WTC11 (cell line): ENCODE measurements around the gene CD3G. TPM values are rescaled to one million over a fixed set of nuclear protein-coding genes. Genes with fewer than 3 reads are reported as not detected.

ENCODE experiments used
- ATAC-seq: fragments of 200-7000 bp; cut with Tn5 transposase; 2 replicates; pipeline ENCODE4 v1.10.0; 2021; ENCODE audit warnings: mild to moderate bottlenecking, moderate library complexity
- CTCF ChIA-PET: fragments of 300-600 bp; sonication (Branson Sonifier 250); formaldehyde crosslinking; loops from one replicate; lab custom pipeline; 2021; ENCODE audit warnings: antibody characterized with exemption; lab: Charles Lee
- POLR2A ChIA-PET: fragments of 350-600 bp; sonication (Branson Sonifier 250); formaldehyde crosslinking; loops from one replicate; lab custom pipeline; 2021; ENCODE audit warnings: antibody characterized with exemption; lab: Charles Lee
- DNase-seq: peaks from one replicate; pipeline ENCODE4 v3.0.0; 2021; ENCODE audit warnings: low spot score
- H3K27ac Mint-ChIP-seq: 2 replicates; pipeline ENCODE4 v1.8.0; 2021; ENCODE audit warnings: mixed read lengths
- H3K27me3 Mint-ChIP-seq: 2 replicates; pipeline ENCODE4 v1.8.0; 2021; ENCODE audit warnings: low read depth, mild to moderate bottlenecking, moderate library complexity, mixed read lengths
- H3K36me3 Mint-ChIP-seq: 2 replicates; pipeline ENCODE4 v1.8.0; 2021; ENCODE audit warnings: mixed read lengths
- H3K4me1 Mint-ChIP-seq: 2 replicates; pipeline ENCODE4 v1.8.0; 2022; ENCODE audit warnings: mixed read lengths
- H3K4me3 Mint-ChIP-seq: 2 replicates; pipeline ENCODE4 v1.8.0; 2021; ENCODE audit warnings: mild to moderate bottlenecking, moderate library complexity, mixed read lengths
- H3K9me3 Mint-ChIP-seq: 2 replicates; pipeline ENCODE4 v1.8.0; 2021; ENCODE audit warnings: mixed read lengths
- CTCF ChIP-seq: fragments of 200-600 bp; IDR thresholded peaks from 2 replicates; pipeline ENCODE4 v1.8.0; 2022; ENCODE audit warnings: antibody characterized with exemption
- ERG ChIP-seq: fragments of 250-450 bp; sonication (Bioruptor Pico); IDR thresholded peaks from 2 replicates; pipeline ENCODE4 v1.8.0; 2021; ENCODE audit warnings: mild to moderate bottlenecking
- FOXP1 ChIP-seq: sonication (generic); formaldehyde crosslinking; IDR thresholded peaks from 2 replicates; pipeline ENCODE4 v1.8.0; 2022; ENCODE audit warnings: missing genetic modification reagents, mild to moderate bottlenecking, moderate library complexity, borderline replicate concordance
- HMGA2 ChIP-seq: fragments of 250-450 bp; sonication (Bioruptor Pico); IDR thresholded peaks from 2 replicates; pipeline ENCODE4 v1.4.0; 2021; ENCODE audit warnings: mild to moderate bottlenecking, moderate library complexity
- HMGXB4 ChIP-seq: sonication (generic); formaldehyde crosslinking; IDR thresholded peaks from 2 replicates; pipeline ENCODE4 v1.8.1; 2023; ENCODE audit warnings: mild to moderate bottlenecking, moderate library complexity, missing genetic modification reagents
- MAX ChIP-seq: sonication (generic); formaldehyde crosslinking; IDR thresholded peaks from 2 replicates; pipeline ENCODE4 v1.8.0; 2022; ENCODE audit warnings: mild to moderate bottlenecking, missing genetic modification reagents
- MYBL2 ChIP-seq: sonication (generic); formaldehyde crosslinking; IDR thresholded peaks from 2 replicates; pipeline ENCODE4 v1.8.1; 2023; ENCODE audit warnings: mild to moderate bottlenecking, moderate library complexity, missing genetic modification reagents
- SMAD4 ChIP-seq: sonication (generic); formaldehyde crosslinking; IDR thresholded peaks from 2 replicates; pipeline ENCODE4 v1.8.0; 2022; ENCODE audit warnings: mild to moderate bottlenecking, missing genetic modification reagents
- USF2 ChIP-seq: sonication (generic); formaldehyde crosslinking; IDR thresholded peaks from 2 replicates; pipeline ENCODE4 v1.8.1; 2023; ENCODE audit warnings: mild to moderate bottlenecking, missing genetic modification reagents, moderate library complexity
- ZBTB21 ChIP-seq: sonication (generic); formaldehyde crosslinking; IDR thresholded peaks from 2 replicates; pipeline ENCODE4 v1.8.1; 2023; ENCODE audit warnings: mild to moderate bottlenecking, missing genetic modification reagents, borderline replicate concordance
- ZNF263 ChIP-seq: sonication (generic); formaldehyde crosslinking; IDR thresholded peaks from 2 replicates; pipeline ENCODE4 v1.8.1; 2022; ENCODE audit warnings: low read depth, mild to moderate bottlenecking, moderate library complexity, missing genetic modification reagents
- ZNF396 ChIP-seq: fragments of 250-450 bp; sonication (Bioruptor Pico); IDR thresholded peaks from 2 replicates; pipeline ENCODE4 v1.8.0; 2021; ENCODE audit warnings: mild to moderate bottlenecking, moderate library complexity, borderline replicate concordance
- ZNF671 ChIP-seq: fragments of 250-450 bp; sonication (Bioruptor Pico); IDR thresholded peaks from 2 replicates; pipeline ENCODE4 v1.8.0; 2021; ENCODE audit warnings: mild to moderate bottlenecking
- total RNA-seq: library from RNA; stranded (reverse); gene quantifications from 3 replicates; pipeline ENCODE4 v1.2.3, GENCODE V29; 2021
- TF ChIP-seq, protein P1 (sequence below): sonication (generic); formaldehyde crosslinking; IDR thresholded peaks from 2 replicates; pipeline ENCODE4 v1.8.0; 2022; ENCODE audit warnings: mild to moderate bottlenecking, missing genetic modification reagents
- TF ChIP-seq, protein P2 (sequence below): sonication (generic); formaldehyde crosslinking; IDR thresholded peaks from 2 replicates; pipeline ENCODE4 v1.8.1; 2023; ENCODE audit warnings: mild to moderate bottlenecking, missing genetic modification reagents
- TF ChIP-seq, protein P3 (sequence below): sonication (generic); formaldehyde crosslinking; IDR thresholded peaks from 2 replicates; pipeline ENCODE4 v1.8.1; 2023; ENCODE audit warnings: mild to moderate bottlenecking, missing genetic modification reagents, borderline replicate concordance

CD3G gene
- total RNA-seq, 1 experiment from 2014 or later, result 0.20 TPM

- TF ChIP-seq ERG (CRISPR knock-in tag), result no peak
Measured at GRCh38 chr11:118310781-118311485, 33.2 kb upstream of the CD3G start (continued).

DNA sequence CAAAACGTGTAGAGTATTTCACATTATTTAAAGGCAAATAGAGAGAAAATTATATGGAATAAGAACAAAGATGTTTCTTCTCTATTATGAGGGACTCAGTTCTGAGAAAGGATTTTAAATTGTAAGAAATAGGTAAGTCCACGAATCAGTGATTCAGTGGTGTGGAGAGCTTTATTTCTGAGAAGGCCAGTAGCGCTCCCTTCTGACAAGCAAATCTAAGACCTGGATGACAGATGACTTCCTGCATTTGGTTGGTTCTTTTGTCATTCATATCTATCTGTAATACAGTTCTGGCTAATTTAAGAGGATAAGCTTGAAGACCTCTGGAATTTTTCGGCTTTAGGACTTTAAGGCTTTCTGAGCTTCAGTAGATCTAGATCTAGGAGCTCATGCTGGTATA lies 32.6 kb upstream of the CD3G start:
- ChIA-PET CTCF (interaction anchor here (1.1 to 2.4 kb wide), 5 partner anchors 12 to 140 kb away, joined by 3 to 14 read pairs (median 7); no protein-coding TSS in a partner anchor), POLR2A (no interaction called here)
- Mint-ChIP-seq H3K9me3 (peaks cover 4% of the 10 kb centered on the region), H3K27me3 (peaks cover 16% of the 10 kb centered on the region), H3K4me1 (peaks cover 24% of the 10 kb centered on the region), H3K36me3 (no peaks in the 10 kb centered on the region), H3K27ac (no peak overlapping the region), H3K4me3 (no peak overlapping the region)
- no peak for DNase-seq
- ATAC-seq, result no peak
- TF ChIP-seq USF2 (no peak), CTCF (no peak), ZNF263 (CRISPR knock-in tag) (no peak), HMGXB4 (no peak), FOXP1 (CRISPR knock-in tag) (no peak), MAX (CRISPR knock-in tag) (no peak), HMGA2 (CRISPR knock-in tag) (no peak)
- TF ChIP-seq, protein P1, sequence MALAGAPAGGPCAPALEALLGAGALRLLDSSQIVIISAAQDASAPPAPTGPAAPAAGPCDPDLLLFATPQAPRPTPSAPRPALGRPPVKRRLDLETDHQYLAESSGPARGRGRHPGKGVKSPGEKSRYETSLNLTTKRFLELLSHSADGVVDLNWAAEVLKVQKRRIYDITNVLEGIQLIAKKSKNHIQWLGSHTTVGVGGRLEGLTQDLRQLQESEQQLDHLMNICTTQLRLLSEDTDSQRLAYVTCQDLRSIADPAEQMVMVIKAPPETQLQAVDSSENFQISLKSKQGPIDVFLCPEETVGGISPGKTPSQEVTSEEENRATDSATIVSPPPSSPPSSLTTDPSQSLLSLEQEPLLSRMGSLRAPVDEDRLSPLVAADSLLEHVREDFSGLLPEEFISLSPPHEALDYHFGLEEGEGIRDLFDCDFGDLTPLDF (CRISPR knock-in tag), result no peak
- TF ChIP-seq, protein P2, sequence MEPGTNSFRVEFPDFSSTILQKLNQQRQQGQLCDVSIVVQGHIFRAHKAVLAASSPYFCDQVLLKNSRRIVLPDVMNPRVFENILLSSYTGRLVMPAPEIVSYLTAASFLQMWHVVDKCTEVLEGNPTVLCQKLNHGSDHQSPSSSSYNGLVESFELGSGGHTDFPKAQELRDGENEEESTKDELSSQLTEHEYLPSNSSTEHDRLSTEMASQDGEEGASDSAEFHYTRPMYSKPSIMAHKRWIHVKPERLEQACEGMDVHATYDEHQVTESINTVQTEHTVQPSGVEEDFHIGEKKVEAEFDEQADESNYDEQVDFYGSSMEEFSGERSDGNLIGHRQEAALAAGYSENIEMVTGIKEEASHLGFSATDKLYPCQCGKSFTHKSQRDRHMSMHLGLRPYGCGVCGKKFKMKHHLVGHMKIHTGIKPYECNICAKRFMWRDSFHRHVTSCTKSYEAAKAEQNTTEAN (CRISPR knock-in tag), result no peak

GRCh38 chr11:118312328-118312727 lies 31.8 kb upstream of the CD3G start:
- ChIA-PET CTCF (interaction anchor here (1.1 to 2.4 kb wide), 4 partner anchors 13 to 141 kb away, joined by 3 to 14 read pairs (median 8); no protein-coding TSS in a partner anchor), POLR2A (no interaction called here)
- no peak overlapping the region for H3K4me3 Mint-ChIP-seq
- TF ChIP-seq, protein P1 (CRISPR knock-in tag), result no peak
- TF ChIP-seq MYBL2 (no peak), ZNF396 (CRISPR knock-in tag) (no peak), ZBTB21 (CRISPR knock-in tag) (no peak), ZNF671 (no peak), SMAD4 (CRISPR knock-in tag) (no peak)
- TF ChIP-seq, protein P3, sequence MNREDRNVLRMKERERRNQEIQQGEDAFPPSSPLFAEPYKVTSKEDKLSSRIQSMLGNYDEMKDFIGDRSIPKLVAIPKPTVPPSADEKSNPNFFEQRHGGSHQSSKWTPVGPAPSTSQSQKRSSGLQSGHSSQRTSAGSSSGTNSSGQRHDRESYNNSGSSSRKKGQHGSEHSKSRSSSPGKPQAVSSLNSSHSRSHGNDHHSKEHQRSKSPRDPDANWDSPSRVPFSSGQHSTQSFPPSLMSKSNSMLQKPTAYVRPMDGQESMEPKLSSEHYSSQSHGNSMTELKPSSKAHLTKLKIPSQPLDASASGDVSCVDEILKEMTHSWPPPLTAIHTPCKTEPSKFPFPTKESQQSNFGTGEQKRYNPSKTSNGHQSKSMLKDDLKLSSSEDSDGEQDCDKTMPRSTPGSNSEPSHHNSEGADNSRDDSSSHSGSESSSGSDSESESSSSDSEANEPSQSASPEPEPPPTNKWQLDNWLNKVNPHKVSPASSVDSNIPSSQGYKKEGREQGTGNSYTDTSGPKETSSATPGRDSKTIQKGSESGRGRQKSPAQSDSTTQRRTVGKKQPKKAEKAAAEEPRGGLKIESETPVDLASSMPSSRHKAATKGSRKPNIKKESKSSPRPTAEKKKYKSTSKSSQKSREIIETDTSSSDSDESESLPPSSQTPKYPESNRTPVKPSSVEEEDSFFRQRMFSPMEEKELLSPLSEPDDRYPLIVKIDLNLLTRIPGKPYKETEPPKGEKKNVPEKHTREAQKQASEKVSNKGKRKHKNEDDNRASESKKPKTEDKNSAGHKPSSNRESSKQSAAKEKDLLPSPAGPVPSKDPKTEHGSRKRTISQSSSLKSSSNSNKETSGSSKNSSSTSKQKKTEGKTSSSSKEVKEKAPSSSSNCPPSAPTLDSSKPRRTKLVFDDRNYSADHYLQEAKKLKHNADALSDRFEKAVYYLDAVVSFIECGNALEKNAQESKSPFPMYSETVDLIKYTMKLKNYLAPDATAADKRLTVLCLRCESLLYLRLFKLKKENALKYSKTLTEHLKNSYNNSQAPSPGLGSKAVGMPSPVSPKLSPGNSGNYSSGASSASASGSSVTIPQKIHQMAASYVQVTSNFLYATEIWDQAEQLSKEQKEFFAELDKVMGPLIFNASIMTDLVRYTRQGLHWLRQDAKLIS, result no peak

More at GRCh38 chr11:118312328-118312727, 31.8 kb upstream of the CD3G start:
- H3K4me1 Mint-ChIP-seq, result peaks cover 29% of the 10 kb centered on the region
- H3K27ac Mint-ChIP-seq, result no peak overlapping the region
- peaks cover 7% of the 10 kb centered on the region for H3K9me3 Mint-ChIP-seq
- H3K27me3 Mint-ChIP-seq, result peaks cover 21% of the 10 kb centered on the region
- ATAC-seq (no peak), DNase-seq (no peak)
- 0 out of 2 replicates have a peak, but pooled peaks cover 3% of the 10 kb centered on the region for H3K36me3 Mint-ChIP-seq
